SU-DHL-6 (cell line): ENCODE data around the gene CXCR5.

ENCODE experiments used
- H2AFZ ChIP-seq: fragments of 200-600 bp; sonication (generic); 2 replicates; pipeline ENCODE4 v1.6.1; 2014; ENCODE audit warnings: low read depth, mild to moderate bottlenecking, moderate library complexity, mixed read lengths, antibody characterized with exemption, low read length; ENCODE audit not compliant: severe bottlenecking
- H3F3A ChIP-seq: fragments of 200-600 bp; shearing (Covaris generic); 2 replicates; pipeline ENCODE4 v1.6.0; 2016; ENCODE audit warnings: antibody characterized with exemption, mild to moderate bottlenecking; ENCODE audit not compliant: insufficient read depth
- H3K27ac ChIP-seq: fragments of 200-600 bp; sonication (generic); 2 replicates; pipeline ENCODE4 v1.5.1; 2016; ENCODE audit warnings: low read depth, mild to moderate bottlenecking, low read length, moderate library complexity, mixed read lengths
- H3K27me3 ChIP-seq: fragments of 200-600 bp; sonication (generic), shearing (Covaris generic); 2 replicates; pipeline ENCODE4 v1.6.0; 2014; ENCODE audit warnings: mild to moderate bottlenecking, low read length
- H3K36me3 ChIP-seq: fragments of 200-600 bp; sonication (generic); 2 replicates; pipeline ENCODE4 v1.6.1; 2014; ENCODE audit warnings: mild to moderate bottlenecking, low read length, mixed read lengths
- H3K4me2 ChIP-seq: fragments of 300-600, 200-600 bp; shearing (Covaris generic), sonication (generic); 2 replicates; pipeline ENCODE4 v1.6.0; 2014; ENCODE audit warnings: low read length, low read depth, mild to moderate bottlenecking; ENCODE audit not compliant: poor library complexity, severe bottlenecking
- H3K4me3 ChIP-seq: fragments of 200-600 bp; sonication (generic); 2 replicates; pipeline ENCODE4 v1.5.1; 2014; ENCODE audit warnings: antibody characterized with exemption, low read length, mild to moderate bottlenecking, mixed read lengths; ENCODE audit not compliant: insufficient read depth, poor library complexity, severe bottlenecking
- H3K79me2 ChIP-seq: fragments of 200-600 bp; sonication (generic); 2 replicates; pipeline ENCODE4 v1.6.1; 2014; ENCODE audit warnings: mild to moderate bottlenecking, low read length, moderate library complexity; ENCODE audit not compliant: insufficient read depth
- H3K9ac ChIP-seq: fragments of 200-600 bp; sonication (generic); 2 replicates; pipeline ENCODE4 v1.7.0; 2014; ENCODE audit warnings: mild to moderate bottlenecking, low read length
- H3K9me2 ChIP-seq: fragments of 200-600 bp; sonication (generic); replicated peaks from 2 replicates; pipeline ENCODE4 v1.6.1; 2014; ENCODE audit warnings: low read length; ENCODE audit not compliant: insufficient read depth
- H3K9me3 ChIP-seq: fragments of 200-600 bp; sonication (generic); 2 replicates; pipeline ENCODE4 v1.6.1; 2014; ENCODE audit warnings: low read length, mixed read lengths; ENCODE audit not compliant: insufficient read depth
- H4K20me1 ChIP-seq: fragments of 200-600 bp; sonication (generic); 2 replicates; pipeline ENCODE4 v1.6.1; 2014; ENCODE audit warnings: low read depth, mild to moderate bottlenecking, antibody characterized with exemption, low read length, moderate library complexity, mixed read lengths
- EZH2phosphoT487 ChIP-seq: fragments of 200-600 bp; sonication (generic), shearing (Covaris generic); conservative IDR thresholded peaks from 2 replicates; pipeline ENCODE4 v1.6.1; 2018; ENCODE audit warnings: mild to moderate bottlenecking, antibody characterized with exemption, low read length, moderate library complexity, mixed read lengths
- TF ChIP-seq, protein P1 (sequence below): fragments of 200-600 bp; sonication (generic); IDR thresholded peaks from one replicate; pipeline ENCODE4 v1.5.1; 2017; ENCODE audit warnings: antibody characterized with exemption, mild to moderate bottlenecking, low read length, moderate library complexity; ENCODE audit not compliant: insufficient read depth, poor library complexity, severe bottlenecking

CXCR5 gene

GRCh38 chr11:118884875-118885274 lies 1.2 kb downstream of the CXCR5 start:
- no peaks in the 10 kb centered on the region for H3K27me3 ChIP-seq
- peak overlapping the region; percentile 67 for H3K4me3 ChIP-seq
- H3K4me2 ChIP-seq = peak overlapping the region; percentile 80
- peaks cover 29% of the 10 kb centered on the region; the same call in 1 of the 2 replicates for H3K79me2 ChIP-seq
- H3K9ac ChIP-seq = peak overlapping the region; percentile 71
- H4K20me1 ChIP-seq = no peaks in the 10 kb centered on the region
- H3K27ac ChIP-seq = peak overlapping the region; percentile 65; the same call in 1 of the 2 replicates
- TF ChIP-seq, protein P1, sequence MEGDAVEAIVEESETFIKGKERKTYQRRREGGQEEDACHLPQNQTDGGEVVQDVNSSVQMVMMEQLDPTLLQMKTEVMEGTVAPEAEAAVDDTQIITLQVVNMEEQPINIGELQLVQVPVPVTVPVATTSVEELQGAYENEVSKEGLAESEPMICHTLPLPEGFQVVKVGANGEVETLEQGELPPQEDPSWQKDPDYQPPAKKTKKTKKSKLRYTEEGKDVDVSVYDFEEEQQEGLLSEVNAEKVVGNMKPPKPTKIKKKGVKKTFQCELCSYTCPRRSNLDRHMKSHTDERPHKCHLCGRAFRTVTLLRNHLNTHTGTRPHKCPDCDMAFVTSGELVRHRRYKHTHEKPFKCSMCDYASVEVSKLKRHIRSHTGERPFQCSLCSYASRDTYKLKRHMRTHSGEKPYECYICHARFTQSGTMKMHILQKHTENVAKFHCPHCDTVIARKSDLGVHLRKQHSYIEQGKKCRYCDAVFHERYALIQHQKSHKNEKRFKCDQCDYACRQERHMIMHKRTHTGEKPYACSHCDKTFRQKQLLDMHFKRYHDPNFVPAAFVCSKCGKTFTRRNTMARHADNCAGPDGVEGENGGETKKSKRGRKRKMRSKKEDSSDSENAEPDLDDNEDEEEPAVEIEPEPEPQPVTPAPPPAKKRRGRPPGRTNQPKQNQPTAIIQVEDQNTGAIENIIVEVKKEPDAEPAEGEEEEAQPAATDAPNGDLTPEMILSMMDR = no peak
- no peak for TF ChIP-seq EZH2phosphoT487
- H2AFZ ChIP-seq = no peak overlapping the region
- no peaks in the 10 kb centered on the region for H3K36me3 ChIP-seq
- no peaks in the 10 kb centered on the region for H3K9me3 ChIP-seq
- H3K9me2 ChIP-seq = no peaks in the 10 kb centered on the region
- H3F3A ChIP-seq = peaks cover 11% of the 10 kb centered on the region; the same call in 1 of the 2 replicates

- Histone ChIP-seq H3K4me2 (peak overlapping the region; percentile 80), H4K20me1 (no peaks in the 10 kb centered on the region), H3K9me3 (no peaks in the 10 kb centered on the region), H3K27me3 (no peaks in the 10 kb centered on the region), H3K4me3 (peak overlapping the region; percentile 67), H2AFZ (no peak overlapping the region), H3F3A (peaks cover 14% of the 10 kb centered on the region), H3K9ac (peak overlapping the region; percentile 71), H3K9me2 (no peaks in the 10 kb centered on the region), H3K36me3 (no peaks in the 10 kb centered on the region), H3K79me2 (peaks cover 32% of the 10 kb centered on the region), H3K27ac (peak overlapping the region; percentile 65)
- no peak for TF ChIP-seq EZH2phosphoT487
- TF ChIP-seq, protein P1 = no peak
Measured at GRCh38 chr11:118885319-118885718, 1.6 kb downstream of the CXCR5 start.

DNA sequence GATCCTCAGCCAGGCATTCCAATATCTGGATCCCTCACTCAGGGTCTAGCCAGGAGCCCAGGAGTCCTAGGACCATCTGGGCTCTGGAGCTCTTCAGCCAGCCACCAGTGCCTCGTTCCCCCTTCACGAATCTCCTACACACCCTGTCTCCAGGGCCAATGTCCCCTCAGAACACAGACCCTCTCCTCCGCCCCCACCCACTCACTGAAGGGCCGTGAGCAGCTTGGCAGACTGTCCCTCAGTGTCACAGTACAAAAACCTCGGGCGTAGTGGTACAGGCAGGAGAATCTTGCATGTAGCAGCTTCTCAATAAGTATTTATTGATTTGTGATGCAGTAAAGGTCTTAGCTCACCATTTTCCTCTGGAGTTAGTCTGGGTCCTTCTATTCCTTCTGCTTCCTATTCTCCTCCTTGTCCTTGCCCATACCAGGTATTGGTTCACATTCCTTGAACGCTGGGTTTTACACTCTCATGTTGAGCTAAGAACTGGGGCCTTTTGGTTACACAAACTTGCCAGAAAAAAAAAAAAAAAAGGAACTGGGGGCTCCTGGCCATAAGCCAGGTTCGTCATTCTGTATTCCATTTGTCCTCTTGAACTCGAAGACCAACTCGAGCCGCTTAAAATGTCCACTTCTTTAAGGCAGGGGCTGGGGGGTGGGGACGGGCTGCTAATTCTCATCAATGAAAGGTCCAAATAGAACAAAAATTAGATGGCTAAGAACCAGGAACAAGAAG lies 2.3 kb downstream of the CXCR5 start:
- Histone ChIP-seq H3K27ac (peak overlapping the region; percentile 65), H3K4me2 (peak overlapping the region; percentile 80), H3K79me2 (peaks cover 33% of the 10 kb centered on the region), H3K9ac (peak overlapping the region; percentile 71), H3K9me2 (no peaks in the 10 kb centered on the region), H3K27me3 (no peaks in the 10 kb centered on the region), H3F3A (peaks cover 20% of the 10 kb centered on the region), H3K36me3 (no peaks in the 10 kb centered on the region), H3K4me3 (peak overlapping the region; percentile 67), H4K20me1 (no peaks in the 10 kb centered on the region), H2AFZ (no peak overlapping the region), H3K9me3 (no peaks in the 10 kb centered on the region)
- no peak for TF ChIP-seq EZH2phosphoT487
- TF ChIP-seq, protein P1 = no peak
